ENCODE data around the gene PRTFDC1.
A peak's percentile ranks its signal among the peaks of the same experiment; 100 is the strongest.

The PRTFDC1 gene

DNA sequence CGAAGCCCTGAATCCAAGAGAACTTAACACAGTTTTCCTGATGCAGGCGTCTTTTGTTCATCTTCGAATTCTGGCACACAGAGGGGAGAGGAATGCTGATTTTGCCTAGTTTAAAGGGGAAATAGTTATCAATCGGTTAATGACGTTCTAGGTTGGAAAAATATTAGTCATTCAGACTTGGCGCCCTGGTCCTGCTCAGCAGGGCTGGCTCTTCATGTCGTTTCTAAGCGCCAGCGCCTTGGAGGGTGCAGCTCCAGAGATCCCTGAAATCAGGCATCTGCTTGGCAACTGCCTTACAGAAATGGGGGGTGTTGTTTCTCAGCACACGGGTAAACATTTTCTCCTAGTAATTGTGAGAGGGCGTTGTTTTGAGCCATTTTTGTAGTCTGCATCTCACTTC, 1.3 kb upstream of the PRTFDC1 start:
- Mint-ChIP-seq H3K4me1 (peaks cover 52% of the 10 kb centered on the region), H3K36me3 (ENCODE audit: low read depth) (no peaks in the 10 kb centered on the region), H3K27me3 (ENCODE audit: low read depth, poor library complexity) (peaks cover 5% of the 10 kb centered on the region), H3K4me3 (peak overlapping the region; percentile 81), H3K9me3 (no peaks in the 10 kb centered on the region), H3K27ac (peak overlapping the region; percentile 50)
- TF ChIP-seq, protein P1, sequence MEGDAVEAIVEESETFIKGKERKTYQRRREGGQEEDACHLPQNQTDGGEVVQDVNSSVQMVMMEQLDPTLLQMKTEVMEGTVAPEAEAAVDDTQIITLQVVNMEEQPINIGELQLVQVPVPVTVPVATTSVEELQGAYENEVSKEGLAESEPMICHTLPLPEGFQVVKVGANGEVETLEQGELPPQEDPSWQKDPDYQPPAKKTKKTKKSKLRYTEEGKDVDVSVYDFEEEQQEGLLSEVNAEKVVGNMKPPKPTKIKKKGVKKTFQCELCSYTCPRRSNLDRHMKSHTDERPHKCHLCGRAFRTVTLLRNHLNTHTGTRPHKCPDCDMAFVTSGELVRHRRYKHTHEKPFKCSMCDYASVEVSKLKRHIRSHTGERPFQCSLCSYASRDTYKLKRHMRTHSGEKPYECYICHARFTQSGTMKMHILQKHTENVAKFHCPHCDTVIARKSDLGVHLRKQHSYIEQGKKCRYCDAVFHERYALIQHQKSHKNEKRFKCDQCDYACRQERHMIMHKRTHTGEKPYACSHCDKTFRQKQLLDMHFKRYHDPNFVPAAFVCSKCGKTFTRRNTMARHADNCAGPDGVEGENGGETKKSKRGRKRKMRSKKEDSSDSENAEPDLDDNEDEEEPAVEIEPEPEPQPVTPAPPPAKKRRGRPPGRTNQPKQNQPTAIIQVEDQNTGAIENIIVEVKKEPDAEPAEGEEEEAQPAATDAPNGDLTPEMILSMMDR (IDR thresholded peaks at IDR 0.05), result no peak
- no peak for DNase-seq

DNA sequence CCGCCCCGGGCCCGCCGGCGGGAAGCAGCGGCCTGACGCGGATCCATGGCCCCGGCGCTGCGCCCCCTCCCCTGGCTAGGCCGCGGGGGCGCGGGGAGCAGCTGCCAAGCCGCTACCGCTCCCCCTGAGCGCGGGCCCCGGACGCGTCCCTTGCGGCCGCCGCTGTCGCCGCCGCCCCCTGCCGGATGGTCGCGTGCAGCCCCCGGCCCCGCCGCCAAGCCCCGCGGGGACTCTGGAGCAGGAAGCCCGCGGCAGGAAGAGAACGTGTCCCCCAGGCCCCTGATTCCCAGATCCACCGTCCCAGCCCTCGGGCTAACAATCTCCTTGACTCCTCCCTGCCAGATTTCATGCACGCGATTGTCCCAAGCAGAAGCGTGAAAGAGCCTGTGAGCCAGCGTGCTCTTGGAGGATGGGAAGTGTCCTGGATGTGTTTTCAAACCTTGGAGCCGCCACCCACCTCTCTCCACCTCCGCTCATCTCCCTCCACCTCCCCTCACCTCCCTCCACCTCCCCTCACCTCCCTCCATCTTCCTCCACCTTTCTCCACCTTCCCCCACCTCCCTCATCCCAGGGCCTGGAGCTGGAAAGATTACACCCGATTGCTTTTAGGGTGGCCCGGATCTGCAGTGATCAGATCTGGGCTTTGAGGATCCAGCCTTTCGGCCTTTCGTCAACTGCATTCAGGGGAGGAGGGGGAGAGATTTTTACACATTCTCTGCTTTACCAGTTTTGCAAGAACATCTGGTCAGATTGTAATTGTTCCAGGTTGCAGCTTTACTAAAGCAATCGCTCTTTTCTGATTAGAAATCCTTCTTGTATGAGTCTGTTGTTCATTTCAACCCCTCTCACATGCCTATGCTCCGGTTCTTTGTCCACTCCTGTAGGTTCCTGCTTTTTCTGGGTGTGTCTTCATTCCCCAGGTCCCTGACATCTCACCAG, 570 bp upstream of the PRTFDC1 start:
- Mint-ChIP-seq H3K27me3 (ENCODE audit: low read depth, poor library complexity) (peaks cover 8% of the 10 kb centered on the region), H3K4me1 (peaks cover 51% of the 10 kb centered on the region), H3K36me3 (ENCODE audit: low read depth) (no peaks in the 10 kb centered on the region), H3K4me3 (peak overlapping the region; percentile 81), H3K27ac (peak overlapping the region; percentile 75), H3K9me3 (no peaks in the 10 kb centered on the region)
- TF ChIP-seq, protein P1 (IDR thresholded peaks at IDR 0.05), result no peak
- peak; percentile 76 for DNase-seq

DNA sequence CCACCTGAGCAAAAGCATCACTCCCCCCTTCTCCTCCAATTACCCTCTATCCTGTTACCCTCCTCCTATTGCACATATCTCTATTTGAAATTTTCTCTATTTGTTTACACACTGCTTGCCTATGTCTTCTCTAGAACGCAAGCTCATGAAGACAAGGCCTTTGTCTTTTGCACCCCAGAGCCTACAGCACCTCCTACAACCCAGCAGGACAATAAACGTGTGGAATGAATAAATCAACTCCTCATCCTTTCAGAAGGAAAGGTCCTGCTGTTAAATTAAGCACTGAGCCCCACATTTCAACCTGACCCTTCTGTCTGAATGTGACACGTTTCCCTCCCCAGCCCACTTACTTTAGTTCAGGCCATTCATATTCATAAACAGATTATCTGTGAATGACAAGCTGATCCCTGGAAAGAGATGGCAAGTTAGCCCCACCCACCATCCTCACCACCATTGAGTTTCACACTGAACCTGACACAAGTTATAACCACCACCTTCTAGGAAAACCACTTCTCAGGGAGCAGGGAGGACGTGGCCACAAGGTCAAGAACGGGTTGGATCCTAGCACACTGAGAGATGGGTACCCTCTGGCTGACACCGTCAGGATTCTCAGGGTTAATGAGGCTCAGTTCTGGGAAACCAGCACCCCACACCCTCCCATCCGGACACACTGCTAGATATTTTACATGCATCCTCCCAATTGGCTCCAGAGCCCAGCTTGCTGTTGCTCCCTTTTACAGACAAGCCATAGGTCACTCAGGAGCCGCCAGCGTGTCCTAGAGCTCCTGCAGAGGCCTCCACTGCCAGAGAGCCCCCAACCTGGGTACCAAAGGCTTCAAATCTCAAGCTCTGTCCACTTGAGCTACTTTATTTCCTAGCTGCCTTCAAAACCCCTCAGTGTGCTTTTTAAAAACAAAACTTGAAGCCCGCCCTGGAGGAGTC, 934 bp downstream of the PRTFDC1 start:
- Mint-ChIP-seq H3K36me3 (ENCODE audit: low read depth) (no peaks in the 10 kb centered on the region), H3K27me3 (ENCODE audit: low read depth, poor library complexity) (peaks cover 8% of the 10 kb centered on the region), H3K4me1 (peaks cover 53% of the 10 kb centered on the region), H3K27ac (peak overlapping the region; percentile 31), H3K4me3 (peak overlapping the region; percentile 68), H3K9me3 (no peaks in the 10 kb centered on the region)
- peak; percentile 40 for DNase-seq
- TF ChIP-seq, protein P1 (IDR thresholded peaks at IDR 0.05), result no peak

DNA sequence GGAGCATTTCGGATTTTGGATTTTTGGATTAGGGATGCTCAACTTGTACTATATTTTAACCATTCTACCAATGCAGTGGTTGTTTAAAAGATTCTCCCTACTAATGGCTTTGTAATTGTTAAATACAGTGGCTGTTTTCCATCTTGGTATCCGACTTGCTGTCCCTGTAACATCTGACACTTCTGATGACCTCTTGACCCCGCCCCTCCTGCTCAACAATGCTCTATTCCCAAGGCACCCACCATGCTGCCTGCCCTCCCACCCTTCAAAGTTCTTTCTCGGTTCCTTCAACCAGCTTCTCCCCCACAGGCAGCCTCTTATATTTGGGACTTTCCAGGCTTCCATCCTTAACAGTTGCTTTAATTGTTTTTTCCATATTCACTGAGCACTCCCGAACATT, 2.0 kb downstream of the PRTFDC1 start:
- H3K27me3 Mint-ChIP-seq (ENCODE audit: low read depth, poor library complexity), result peaks cover 8% of the 10 kb centered on the region
- peak; percentile 32 for DNase-seq
- H3K4me1 Mint-ChIP-seq, result peaks cover 53% of the 10 kb centered on the region
- H3K4me3 Mint-ChIP-seq, result peak overlapping the region; percentile 68
- no peaks in the 10 kb centered on the region for H3K9me3 Mint-ChIP-seq
- no peaks in the 10 kb centered on the region for H3K36me3 Mint-ChIP-seq (ENCODE audit: low read depth)
- TF ChIP-seq, protein P1 (IDR thresholded peaks at IDR 0.05), result no peak
- H3K27ac Mint-ChIP-seq, result no peak overlapping the region

DNA sequence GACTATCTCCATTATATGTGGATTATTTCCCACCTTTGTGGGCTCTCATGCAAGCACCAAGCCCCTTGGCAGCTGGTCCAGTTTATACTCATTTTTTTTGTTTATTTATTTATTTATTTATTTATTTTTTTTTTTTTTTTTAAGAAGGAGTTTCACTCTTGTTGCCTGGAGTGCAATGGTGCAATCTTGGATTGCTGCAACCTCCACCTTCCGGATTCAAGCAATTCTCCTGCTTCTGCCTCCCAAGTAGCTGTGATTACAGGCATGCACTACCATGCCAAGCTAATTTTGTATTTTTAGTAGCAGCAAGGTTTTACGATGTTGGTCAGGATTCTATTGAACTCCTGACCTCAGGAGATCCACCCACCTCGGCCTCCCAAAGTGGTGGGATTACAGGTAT, 2.8 kb downstream of the PRTFDC1 start:
- peaks cover 10% of the 10 kb centered on the region for H3K27me3 Mint-ChIP-seq (ENCODE audit: low read depth, poor library complexity)
- peaks cover 49% of the 10 kb centered on the region for H3K4me1 Mint-ChIP-seq
- TF ChIP-seq, protein P1 (IDR thresholded peaks at IDR 0.05), result no peak
- no peak for DNase-seq
- H3K27ac Mint-ChIP-seq, result no peak overlapping the region
- no peaks in the 10 kb centered on the region for H3K9me3 Mint-ChIP-seq
- no peak overlapping the region for H3K4me3 Mint-ChIP-seq
- H3K36me3 Mint-ChIP-seq (ENCODE audit: low read depth), result no peaks in the 10 kb centered on the region

Measured in nephron progenitor cell (in vitro differentiated cells).